DMS153 treated with DMSO at 0.1 percent for 48 hours (cell line): Measurements from ENCODE around the gene NFIA.

Experiments
- DNase-seq: peaks from one replicate; lab custom pipeline; 2025; ENCODE audit not compliant: unreplicated experiment; lab: John Stamatoyannopoulos, UW

The NFIA gene

GRCh38 chr1:61175976-61176375 lies 93.6 kb downstream of the NFIA start:
- DNase-seq: no peak

GRCh38 chr1:61181067-61182038 lies 99.0 kb downstream of the NFIA start:
- DNase-seq: no peak

DNA sequence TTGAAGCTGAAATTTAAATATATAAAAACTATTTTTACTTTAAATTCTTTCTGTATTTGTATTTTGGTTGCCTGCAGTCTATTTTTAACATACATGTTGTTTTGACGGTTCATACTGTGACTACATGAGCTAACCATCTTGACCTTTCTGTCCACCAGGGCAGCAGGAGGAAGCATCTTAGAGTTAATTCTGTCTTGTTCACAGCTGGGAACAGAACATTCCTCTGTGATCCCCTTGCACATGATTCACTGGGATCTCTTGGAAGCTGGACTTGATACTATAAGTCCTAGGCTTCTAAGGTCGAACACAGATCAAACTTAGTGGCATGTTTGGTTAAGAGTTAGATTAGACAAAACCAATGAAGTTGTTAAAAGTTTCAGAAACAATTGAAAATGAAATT lies 99.7 kb downstream of the NFIA start:
- DNase-seq: no peak

DNA sequence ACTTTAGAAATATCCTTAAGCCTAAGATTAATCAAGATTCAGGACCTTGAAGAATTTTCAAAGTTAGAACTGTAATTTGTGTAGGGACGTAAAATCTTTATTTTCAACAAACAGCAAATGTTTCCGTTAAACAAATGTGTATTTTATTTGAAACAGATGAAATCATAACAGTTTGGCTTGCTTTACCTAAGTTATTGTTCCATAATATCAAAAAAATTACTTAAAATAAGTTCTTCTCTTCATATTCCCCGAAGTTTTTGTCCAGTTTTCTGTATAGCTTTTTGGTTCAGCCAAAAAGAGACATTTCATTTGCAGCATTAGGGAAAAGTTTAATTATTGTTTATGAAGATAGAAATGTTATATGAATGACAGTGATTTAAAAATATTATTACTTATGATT lies 100.1 kb downstream of the NFIA start:
- no peak for DNase-seq

GRCh38 chr1:61183471-61184039 lies 101.2 kb downstream of the NFIA start:
- DNase-seq: no peak

GRCh38 chr1:61184040-61184713 lies 101.8 kb downstream of the NFIA start:
- DNase-seq: peak; percentile 56

DNA sequence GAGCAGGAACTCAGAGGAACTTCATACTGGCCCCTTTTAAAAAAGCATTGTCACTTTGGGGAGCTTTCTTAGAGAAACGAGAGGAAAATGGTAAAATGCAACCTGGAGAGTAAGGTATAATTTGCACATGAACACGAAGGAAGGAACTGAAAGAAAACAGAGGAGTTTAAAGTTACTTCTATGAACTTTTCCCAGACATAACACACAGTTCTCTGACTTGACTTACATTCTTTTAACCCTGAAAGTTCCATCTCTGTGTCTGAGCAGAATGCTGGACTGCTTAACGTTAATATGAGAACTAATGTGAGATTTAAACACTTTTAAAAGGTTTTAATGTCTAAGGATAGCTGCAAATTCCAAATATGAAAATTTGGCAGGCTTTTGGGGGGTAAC lies 102.3 kb downstream of the NFIA start:
- no peak for DNase-seq

GRCh38 chr1:61186753-61187152 lies 104.4 kb downstream of the NFIA start:
- DNase-seq: no peak

- no peak for DNase-seq
Measured at GRCh38 chr1:61187352-61188086, 105.2 kb downstream of the NFIA start.

- no peak for DNase-seq
Measured at GRCh38 chr1:61190153-61190552, 107.8 kb downstream of the NFIA start.

DNA sequence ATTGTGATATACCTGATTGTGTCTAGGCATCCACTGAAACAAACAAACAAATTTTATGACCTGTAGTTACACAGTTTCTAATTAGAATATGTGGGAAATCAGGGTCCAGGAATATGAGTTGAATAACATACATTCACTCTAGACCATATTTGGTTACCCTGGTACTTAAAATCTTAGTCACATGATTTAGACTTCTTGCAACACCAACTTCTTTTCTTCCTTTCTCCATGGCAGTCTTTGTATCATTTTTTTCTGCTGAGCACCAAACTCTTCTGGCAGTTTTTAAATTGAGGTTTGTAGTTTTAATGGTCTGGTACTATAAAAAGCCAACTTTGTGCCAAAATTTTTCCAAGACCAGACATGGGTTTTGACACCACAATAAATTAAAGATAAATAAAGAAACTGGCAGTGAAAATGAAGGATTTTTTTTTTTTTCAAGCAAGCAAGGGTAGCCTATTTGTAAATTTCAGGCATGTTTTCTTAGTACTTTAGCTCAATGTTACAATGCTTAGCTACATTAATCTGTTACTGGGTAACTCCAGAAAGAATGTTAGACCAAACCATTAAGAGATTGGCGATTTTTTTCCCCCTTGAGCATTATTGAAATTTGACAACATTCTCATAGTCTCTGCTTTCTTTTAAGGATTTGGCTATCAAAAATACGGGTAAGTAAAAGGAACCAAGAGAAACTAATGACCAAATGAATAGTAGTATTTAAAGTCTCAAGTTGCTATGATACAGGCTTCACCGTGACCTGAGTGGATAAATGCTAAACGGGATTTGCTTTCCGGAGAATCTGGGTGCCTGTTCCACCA lies 108.5 kb downstream of the NFIA start:
- no peak for DNase-seq

DNA sequence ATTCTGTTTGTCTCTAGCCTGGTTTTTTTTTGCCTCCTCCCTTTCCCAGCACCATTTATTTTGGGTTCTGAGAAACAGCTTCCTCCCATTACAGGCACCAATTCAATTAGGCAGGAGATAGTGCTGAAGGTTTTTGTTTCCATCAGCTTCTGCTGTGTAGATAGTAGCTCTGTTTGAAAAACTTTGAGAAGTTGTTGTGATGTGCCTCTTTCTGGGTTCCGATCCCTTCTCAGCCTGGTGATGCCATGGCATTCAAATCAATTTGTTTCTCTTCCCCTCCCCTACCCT lies 109.0 kb downstream of the NFIA start:
- no peak for DNase-seq

GRCh38 chr1:61192663-61193330 lies 110.4 kb downstream of the NFIA start:
- no peak for DNase-seq

DNA sequence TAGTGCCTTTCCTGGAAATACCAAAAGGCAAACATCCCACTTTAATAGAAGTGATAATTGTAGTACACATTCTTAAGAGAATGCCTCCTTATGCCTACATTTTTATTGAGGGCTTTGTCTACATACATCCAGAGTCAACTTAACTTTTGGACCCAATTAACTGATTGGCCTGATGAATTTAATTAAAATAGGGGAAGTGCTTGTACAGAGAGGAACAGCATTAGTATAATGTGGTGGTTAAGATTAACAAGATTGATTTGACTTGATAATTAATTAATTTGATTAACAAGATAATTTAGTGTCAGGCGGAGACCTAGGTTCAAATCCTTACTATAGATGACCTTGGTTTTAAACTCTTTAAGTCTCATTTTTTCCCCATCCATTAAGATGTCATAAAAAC lies 111.4 kb downstream of the NFIA start:
- DNase-seq: no peak

DNA sequence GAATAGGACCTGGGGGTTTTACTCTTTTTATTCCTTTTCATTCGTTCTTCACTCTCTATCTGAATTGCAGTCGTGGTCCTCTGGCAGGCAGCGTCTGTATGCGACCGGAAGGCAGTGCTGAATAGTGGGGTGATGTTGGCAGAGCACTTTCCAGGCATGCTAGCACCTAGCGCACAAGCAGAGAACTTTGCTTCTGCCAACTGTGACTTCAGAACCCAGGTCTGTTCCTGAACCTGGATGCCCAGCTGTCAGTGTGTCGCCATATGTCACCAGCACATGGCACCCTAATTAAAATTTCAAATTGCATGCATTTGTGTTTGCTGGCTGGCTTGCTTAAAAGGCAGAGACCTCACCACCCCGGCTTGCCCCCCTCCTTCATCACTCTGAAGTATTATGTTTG lies 116.2 kb downstream of the NFIA start:
- DNase-seq: no peak

DNA sequence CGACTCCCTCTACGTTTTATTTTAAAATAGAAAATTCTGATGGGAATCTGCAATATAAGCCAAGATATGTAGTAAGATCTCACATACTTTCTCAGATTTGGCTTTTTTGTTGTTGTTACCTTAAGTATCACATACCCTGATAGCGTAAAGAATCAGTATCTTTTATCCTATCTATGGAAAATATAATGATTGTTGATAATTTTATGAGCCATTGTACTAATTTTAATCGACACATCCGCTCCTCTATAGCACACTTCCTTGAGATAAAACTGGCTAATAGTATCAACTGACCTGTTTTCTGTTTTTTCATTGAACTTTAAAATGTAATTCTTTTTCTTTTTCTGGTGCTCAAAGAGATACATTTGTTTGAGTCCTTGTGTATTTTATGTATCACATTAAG lies 118.7 kb downstream of the NFIA start:
- no peak for DNase-seq

DNA sequence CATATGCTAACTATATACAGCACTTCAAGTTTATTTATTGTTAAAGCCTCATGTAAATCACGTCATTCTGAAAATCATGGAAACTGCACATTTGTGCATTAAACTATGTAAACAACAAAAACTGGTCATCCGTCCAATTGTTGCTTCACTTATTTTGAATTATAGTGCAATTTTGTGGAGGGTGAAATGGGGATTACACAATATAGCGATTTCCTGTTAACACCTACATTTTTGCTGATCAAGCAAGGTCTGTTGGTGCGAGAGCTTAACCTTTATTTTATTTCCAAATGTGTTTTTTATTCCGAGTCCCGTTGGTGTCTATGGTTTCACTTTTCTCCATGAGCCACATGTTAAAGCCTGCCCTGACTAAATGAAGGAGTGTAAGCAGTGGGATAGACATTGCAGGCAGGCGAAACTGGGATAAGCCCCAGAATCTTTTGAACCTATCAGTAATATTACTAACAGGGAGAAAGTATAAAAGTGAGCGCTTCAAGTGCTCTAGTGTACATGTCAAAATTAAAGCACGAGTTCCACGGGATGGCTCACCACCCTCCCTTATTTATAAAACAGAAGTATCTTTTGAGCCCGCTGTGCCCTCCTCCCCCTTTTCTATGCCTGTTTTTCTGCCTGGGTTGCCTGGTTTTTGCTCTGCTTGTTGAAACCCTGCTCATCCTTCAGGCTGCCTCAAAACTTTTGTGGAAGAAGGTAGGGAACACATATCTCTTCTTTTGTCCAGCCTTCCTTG lies 120.7 kb downstream of the NFIA start:
- DNase-seq: no peak

GRCh38 chr1:61204528-61204927 lies 122.2 kb downstream of the NFIA start:
- no peak for DNase-seq

- DNase-seq: no peak
Measured at GRCh38 chr1:61207416-61207815, 125.1 kb downstream of the NFIA start.
